ENCODE data around the gene MRPL1.

DNA sequence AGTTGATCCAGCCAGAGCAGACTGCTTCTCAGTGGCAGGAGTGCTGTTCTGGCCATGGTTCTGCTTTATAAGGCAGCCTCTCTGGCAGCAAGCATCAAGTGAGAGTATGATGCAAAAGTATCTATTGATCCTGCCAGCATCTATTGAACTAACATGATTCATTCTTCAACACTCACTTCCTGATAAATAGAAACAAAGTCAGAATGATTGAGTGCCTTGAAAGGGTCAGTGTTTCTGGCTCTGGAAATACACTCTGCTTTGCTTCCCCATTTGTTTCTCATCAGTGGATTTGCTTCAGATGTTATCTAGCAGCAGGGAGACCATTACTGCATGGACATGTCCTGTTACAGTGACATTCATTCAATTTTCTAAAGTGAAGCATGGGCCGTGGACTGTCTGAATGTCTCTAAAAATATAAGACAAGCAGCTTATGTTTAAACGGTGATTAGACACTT, 128.3 kb downstream of the MRPL1 start:
- TF ChIP-seq, protein P1, sequence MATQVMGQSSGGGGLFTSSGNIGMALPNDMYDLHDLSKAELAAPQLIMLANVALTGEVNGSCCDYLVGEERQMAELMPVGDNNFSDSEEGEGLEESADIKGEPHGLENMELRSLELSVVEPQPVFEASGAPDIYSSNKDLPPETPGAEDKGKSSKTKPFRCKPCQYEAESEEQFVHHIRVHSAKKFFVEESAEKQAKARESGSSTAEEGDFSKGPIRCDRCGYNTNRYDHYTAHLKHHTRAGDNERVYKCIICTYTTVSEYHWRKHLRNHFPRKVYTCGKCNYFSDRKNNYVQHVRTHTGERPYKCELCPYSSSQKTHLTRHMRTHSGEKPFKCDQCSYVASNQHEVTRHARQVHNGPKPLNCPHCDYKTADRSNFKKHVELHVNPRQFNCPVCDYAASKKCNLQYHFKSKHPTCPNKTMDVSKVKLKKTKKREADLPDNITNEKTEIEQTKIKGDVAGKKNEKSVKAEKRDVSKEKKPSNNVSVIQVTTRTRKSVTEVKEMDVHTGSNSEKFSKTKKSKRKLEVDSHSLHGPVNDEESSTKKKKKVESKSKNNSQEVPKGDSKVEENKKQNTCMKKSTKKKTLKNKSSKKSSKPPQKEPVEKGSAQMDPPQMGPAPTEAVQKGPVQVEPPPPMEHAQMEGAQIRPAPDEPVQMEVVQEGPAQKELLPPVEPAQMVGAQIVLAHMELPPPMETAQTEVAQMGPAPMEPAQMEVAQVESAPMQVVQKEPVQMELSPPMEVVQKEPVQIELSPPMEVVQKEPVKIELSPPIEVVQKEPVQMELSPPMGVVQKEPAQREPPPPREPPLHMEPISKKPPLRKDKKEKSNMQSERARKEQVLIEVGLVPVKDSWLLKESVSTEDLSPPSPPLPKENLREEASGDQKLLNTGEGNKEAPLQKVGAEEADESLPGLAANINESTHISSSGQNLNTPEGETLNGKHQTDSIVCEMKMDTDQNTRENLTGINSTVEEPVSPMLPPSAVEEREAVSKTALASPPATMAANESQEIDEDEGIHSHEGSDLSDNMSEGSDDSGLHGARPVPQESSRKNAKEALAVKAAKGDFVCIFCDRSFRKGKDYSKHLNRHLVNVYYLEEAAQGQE (IDR thresholded peaks at IDR 0.05; ENCODE audit: insufficient read depth in 1 of 2, low read depth in 2 of 2, low read length in 1 of 2), result no peak
- TF ChIP-seq, protein P2, sequence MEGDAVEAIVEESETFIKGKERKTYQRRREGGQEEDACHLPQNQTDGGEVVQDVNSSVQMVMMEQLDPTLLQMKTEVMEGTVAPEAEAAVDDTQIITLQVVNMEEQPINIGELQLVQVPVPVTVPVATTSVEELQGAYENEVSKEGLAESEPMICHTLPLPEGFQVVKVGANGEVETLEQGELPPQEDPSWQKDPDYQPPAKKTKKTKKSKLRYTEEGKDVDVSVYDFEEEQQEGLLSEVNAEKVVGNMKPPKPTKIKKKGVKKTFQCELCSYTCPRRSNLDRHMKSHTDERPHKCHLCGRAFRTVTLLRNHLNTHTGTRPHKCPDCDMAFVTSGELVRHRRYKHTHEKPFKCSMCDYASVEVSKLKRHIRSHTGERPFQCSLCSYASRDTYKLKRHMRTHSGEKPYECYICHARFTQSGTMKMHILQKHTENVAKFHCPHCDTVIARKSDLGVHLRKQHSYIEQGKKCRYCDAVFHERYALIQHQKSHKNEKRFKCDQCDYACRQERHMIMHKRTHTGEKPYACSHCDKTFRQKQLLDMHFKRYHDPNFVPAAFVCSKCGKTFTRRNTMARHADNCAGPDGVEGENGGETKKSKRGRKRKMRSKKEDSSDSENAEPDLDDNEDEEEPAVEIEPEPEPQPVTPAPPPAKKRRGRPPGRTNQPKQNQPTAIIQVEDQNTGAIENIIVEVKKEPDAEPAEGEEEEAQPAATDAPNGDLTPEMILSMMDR (IDR thresholded peaks at IDR 0.05), result no peak
- no peak for TF ChIP-seq POLR2AphosphoS5 (IDR thresholded peaks at IDR 0.05; ENCODE audit: low read depth, low read length)

Data from Panc1 (cell line).